C4-2B (cell line): Measurements from ENCODE around the gene MSRB3.

ENCODE experiments used
- CTCF ChIP-seq: fragments of 450-650 bp; conservative IDR thresholded peaks from 2 replicates; pipeline ENCODE4 v1.5.1; 2017; ENCODE audit warnings: mild to moderate bottlenecking
- ZFX ChIP-seq: fragments of 450-650 bp; IDR thresholded peaks from 2 replicates; pipeline ENCODE4 v1.6.1; 2017

DNA sequence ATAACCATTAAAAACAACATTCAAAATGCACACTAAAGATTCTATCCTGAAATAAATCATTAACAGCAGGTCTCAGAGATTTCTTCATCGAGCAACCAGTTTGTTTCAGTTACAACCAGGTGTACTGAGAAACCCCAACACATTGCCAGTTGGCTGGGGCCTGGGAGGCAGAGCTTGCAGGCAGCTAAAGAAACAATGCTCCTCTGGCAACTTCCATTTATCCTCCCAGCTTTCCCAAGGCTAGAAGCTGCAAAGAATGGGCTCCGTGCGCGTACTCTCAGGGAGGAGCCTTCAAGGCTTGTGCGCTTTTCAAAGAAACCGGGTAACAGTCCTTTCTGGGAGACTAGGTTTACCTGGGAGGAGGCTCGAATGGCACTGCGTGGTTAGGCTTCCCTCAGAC is 181.6 kb downstream of the MSRB3 start:
- no peak for TF ChIP-seq CTCF
- no peak for TF ChIP-seq ZFX
